ENCODE measurements around the gene FGF2.

Gene FGF2

DNA sequence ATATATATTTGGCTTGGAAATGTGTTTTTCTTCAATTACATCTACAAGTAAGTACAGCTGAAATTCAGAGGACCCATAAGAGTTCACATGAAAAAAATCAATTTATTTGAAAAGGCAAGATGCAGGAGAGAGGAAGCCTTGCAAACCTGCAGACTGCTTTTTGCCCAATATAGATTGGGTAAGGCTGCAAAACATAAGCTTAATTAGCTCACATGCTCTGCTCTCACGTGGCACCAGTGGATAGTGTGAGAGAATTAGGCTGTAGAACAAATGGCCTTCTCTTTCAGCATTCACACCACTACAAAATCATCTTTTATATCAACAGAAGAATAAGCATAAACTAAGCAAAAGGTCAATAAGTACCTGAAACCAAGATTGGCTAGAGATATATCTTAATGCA lies 69.6 kb downstream of the FGF2 start:
- DNase-seq = peak; percentile 31

DNA sequence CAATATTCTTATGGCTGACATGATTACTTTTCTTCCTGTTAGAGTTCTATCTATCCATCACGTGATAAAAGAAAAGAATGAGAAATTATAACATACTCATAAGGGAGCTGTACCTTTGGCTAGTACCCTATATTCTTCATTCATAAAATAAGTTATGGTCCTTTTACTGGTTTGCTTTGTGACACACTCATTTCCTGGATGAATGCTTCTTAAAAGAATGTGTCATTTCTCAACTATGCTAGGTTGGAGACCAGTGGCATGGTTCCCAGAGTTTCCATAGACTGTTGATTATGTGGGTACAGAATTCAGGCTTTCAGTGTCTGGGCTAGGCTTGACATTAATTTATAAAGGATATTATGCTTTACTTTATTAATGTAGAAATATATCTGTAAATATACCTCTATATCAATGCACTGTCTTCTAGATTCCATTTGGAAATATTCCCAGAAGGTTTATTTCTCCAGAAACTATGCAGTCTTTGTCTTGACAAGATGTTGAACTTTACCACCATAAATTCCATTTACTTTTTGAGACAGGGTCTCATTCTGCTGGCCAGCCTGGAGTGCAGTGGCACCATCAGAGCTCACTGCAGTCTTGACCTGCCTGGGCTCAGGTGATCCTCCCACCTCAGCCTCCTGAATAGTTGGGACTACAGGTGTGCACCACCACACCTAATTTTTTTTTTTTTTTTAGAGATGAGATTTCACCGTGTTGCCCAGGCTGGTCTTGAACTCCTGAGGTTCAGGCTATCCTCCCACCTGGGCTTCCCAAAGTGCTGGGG lies 71.9 kb downstream of the FGF2 start:
- DNase-seq = no peak

DNA sequence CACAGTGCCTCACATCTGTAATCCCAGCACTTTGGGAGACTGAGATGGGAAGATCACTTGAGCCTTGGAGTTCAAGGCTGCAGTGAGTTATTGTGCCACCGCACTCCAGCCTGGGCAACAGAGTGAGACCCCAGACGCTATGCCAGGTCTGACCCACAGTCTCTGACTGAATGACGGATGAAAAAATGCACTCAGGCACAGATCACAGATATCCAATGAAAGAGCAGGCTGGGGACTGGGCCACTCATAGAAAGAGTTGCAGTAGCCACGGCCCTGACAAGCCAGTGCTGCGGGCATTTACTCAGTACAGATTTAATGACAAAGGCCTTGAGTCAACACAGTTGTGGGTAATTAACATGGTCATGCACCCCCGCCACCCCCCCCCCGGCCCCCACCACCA lies 73.1 kb downstream of the FGF2 start:
- no peak for DNase-seq

DNA sequence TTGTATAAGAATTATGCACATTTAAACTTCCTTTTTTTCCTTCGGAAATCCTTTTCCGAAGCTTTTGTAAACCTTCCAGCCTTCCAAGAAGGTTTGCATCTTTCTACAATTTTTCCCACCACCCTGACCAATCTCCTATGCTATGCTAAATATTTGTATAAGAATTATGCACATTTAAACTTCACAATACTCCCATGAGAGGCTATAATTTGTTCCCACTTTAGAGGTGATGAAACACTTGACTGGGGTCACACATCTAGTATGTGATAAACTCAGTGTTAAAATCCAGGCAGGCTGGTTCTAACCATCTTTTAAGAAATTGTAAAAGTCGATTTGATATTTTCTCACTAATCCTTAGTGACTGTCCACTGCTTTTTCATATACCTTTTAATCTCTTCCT lies 73.7 kb downstream of the FGF2 start:
- DNase-seq = no peak

DNA sequence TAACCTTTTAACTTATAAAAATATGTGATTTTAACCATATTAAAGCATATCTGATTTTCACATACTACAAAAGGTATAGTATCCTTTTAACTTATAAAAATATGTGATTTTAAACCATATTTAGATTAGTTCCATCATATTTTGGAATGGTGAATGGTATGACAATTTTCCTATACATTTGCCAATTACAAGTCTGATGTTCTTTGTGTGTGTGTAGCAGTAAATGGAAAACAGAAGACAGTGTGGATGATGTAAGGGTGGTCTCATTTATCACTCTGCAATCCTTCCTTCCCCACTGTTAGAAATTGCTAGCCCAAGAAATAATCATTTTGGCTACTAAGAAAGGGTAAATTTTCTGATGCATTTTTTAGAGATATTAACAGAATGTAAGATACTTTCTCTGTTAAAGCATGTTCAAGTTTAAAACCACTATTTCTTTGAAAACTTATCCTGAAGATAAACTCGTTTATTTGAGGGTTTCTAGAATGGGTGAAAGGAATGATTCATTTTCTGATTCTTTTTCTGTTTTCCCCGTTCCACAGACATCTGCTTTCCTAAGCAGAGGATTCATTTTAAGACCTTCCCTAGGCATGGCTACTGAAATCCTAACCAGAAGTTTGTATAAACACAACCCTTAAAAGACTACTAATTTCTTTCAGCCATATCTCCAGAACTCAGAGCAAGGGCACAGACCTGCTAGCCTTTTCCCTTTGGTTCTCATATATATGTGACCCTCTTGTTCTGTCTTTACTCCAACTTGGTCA lies 74.8 kb downstream of the FGF2 start:
- no peak for DNase-seq

DNA sequence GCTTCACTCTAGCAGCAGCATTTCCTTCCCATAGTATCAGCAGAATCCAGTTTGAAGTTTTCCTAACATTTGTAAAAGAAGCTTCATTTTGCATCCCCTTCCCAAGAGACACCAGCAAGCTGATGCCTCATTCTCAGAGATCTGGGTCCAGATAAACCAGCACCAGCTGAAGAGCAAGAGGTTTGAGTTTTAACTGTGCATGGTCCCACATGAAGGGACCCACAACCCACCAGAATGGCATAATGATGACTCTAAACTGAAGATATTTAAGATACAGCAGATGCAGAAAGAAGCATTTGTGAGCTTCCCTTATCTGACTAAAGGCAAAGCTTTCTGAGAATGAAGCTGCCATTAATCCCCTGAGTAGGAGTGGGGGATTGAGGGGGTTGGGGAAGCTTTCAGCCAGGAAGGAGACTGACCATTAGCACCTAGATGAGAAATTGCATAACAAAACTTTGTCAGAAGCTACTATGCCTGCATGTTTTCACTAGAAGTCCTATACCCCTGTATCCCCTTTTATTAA lies 77.2 kb downstream of the FGF2 start:
- DNase-seq = peak; percentile 9

DNA sequence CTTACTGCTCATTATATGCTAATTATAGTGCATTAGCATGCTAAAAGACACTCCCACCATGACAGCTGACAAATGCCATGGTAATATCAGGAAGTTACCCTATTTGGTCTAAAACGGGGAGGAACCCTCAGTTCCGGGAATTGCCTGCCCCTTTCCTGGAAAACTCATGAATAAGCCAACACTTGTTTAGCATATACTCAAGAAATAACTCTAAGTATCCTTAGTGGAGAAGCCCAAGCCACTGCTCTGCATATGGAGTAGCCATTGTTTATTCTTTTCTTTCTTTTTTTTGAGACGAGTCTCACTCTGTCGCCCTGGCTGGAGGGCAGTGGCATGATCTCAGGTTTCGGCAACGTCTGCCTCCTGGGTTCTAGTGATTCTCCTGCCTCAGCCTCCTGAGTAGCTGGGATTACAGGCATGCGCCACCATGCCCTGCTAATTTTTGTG lies 80.3 kb downstream of the FGF2 start:
- DNase-seq = no peak

DNA sequence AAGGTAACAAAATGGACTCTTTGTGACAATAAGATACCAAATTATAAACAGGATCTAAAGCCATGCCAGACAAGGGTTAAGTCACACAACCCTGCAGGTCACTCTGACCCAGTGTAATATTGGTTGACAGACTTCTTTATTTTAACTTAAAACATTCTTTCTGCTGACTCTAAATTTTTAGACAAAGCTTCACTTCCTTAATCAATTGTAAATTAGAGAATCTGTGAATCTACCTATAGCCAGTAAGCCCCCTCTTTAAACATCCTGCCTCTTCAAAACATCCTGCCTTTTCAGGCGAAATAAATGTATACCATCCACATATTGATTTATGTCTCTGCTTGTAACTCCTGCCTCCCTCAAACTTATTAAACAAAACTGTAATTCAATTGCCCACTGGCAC lies 81.6 kb downstream of the FGF2 start:
- no peak for DNase-seq

DNA sequence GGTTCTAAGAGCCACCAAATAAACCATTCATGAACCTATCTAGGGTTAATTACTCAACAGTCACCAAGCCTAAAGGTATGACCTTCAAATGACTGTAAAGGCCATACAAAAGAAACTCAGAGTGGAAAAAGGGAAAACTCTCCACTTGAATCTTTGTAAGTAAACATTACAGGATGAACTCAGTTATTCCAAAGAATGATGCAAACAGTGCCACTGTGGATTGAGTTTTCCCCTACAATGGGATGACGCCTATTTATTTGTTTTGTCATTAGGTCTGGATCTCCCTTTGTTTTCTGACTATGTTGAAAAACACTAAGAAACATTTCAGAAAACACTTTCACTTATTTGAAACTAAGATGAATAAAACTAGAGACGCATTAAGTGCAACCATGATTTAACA lies 83.1 kb downstream of the FGF2 start:
- no peak for DNase-seq

DNA sequence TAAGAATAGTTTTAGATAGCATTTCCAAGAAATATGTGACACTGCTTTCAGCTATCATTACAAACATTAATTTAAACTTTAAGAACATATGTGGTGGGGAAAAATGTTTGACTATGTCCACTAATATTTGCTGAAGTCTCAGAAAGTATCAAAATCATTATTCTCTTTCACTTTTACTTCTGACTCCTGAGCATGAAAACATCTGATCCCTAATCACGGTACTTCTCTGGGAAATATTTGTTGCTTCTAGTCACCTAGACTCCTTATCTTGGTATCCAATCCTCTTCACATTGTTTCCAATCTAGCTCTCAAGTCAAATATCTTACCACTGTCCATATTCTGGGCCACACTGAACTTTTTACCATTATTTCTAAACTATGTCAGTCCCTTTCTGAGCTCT lies 85.0 kb downstream of the FGF2 start:
- no peak for DNase-seq

DNA sequence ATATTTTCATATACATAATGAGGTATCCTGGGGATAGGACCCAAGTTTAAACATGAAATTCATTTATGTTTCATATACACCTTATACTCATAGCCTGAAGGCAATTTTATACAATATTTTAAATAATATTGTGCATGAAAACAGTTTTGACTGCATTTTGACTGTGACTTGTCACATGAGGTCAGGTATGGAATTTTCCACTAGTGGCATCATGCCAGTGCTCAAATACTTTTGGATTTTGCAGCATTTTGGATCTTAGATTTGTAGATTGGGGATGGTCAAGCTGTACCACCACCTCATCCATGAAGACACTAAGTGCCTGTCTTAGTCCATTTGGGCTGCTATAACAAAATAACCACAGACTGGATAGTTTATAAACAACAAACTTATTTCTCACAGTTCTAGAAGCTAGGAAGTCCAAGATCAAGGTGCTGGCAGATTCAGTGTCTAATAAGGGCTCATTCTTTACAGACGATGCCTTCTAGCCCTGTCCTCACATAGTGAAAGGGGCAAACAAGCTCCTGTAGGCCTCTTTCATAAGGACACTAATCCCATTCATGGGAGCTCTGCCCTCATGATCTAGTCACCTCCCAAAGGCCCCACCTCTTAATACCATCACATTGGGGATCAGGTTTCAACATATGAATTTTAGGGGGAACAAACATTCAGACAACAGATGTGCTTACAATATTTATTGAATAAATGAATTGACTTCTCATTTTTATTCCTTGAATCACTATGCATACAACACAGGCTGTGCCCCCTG lies 86.4 kb downstream of the FGF2 start:
- DNase-seq = peak; percentile 62

DNA sequence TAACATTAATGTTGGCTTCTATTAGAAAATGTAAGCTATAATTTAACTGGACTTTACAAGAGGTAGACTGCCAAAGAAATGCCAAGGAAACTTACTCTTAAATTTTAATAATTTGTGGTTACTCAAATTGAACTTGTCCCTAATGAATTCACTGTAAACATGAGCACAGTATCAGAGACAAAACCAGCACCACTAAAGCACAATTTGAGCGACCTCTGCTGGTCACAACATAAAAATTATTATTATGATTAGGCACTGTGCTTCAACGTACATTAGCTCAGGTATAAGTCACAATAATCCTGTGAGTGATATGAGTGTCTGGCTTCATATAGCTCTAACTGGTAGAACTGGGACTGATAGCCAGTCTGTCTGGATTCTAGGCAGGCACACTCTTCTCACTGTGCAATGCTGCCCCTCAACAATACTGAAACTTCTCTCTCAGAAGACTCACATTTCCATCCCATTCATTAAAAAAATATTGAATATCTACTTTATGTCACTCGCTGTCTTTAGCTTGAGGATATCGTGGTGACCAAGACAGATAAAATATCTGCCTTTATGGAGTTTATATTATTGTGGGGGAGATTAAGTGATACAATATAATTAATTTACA lies 87.8 kb downstream of the FGF2 start:
- peak; percentile 23 for DNase-seq

DNA sequence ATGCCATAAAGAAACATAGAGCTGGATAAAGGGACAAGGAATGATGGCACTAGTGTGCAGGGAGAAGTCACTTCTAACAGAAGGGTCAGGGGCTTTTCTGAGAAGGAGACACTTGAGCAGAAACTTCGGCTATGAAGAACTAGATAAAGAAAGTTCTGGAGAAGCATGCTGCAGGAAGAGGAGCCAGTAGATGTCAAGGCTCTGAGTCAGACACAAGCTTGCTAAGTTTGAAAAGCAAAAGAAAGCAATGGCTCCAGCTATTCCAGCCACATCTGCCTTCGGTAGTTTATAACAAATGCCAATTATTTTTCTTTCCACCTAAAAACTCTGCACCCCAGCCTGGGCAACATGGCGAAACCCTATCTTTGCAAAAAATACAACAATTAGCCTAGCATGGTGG lies 88.3 kb downstream of the FGF2 start:
- no peak for DNase-seq

DNA sequence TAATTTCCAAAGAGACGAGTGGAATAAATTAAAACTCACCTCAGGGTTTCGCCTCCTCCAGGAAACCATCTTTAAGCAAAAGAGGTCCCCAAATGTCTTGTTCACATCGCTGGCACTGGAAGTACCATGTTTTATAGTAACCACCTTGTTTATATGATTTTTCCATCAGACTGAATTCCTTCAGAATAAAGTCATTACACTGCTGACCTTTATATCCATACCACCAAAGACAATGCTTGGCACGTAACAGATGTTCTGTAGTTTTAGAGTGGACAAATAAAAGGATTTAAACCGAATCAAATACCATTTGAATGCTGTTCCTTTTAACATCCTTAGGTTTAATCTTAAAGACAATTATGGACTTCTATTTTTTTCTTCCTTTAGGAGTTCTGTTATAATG lies 91.1 kb downstream of the FGF2 start:
- DNase-seq = peak; percentile 20

DNA sequence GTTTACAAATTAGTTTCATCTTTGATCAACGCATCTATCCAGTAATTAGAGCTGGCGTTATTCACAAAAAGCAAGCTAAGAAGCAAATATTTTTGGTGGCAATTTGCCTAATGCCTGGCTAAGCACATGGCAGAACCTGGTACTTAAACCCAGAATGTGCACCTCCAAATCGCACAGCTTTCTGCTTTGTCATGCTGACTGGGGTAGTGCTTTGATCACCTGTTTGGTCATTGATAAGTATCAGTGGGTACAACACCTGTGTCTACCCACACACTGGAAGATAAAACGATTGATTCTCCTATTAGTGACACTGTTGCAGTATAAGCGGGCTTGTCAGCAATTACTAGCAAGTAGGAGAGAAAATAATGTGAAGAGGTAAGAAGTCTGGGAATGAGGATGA lies 93.8 kb downstream of the FGF2 start:
- peak; percentile 2 for DNase-seq

DNA sequence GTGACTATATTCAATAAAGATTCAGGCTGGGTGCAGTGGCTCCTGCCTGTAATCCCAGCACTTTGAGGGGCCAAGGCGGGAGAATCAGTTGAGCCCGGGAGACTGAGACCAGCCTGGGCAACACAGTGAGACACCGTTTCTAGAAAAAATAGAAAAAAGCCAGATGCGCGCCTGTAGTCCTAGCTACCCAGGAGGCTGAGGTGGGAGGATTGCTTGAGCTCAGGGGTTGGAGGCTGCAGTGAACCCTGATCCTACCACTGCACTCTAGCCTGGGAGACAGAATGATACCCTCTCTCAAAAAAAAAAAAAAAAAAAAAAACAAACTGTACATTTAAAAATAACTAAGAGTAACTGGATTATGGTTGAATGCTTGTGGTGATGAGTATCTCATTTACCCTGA lies 94.7 kb downstream of the FGF2 start:
- no peak for DNase-seq

DNA sequence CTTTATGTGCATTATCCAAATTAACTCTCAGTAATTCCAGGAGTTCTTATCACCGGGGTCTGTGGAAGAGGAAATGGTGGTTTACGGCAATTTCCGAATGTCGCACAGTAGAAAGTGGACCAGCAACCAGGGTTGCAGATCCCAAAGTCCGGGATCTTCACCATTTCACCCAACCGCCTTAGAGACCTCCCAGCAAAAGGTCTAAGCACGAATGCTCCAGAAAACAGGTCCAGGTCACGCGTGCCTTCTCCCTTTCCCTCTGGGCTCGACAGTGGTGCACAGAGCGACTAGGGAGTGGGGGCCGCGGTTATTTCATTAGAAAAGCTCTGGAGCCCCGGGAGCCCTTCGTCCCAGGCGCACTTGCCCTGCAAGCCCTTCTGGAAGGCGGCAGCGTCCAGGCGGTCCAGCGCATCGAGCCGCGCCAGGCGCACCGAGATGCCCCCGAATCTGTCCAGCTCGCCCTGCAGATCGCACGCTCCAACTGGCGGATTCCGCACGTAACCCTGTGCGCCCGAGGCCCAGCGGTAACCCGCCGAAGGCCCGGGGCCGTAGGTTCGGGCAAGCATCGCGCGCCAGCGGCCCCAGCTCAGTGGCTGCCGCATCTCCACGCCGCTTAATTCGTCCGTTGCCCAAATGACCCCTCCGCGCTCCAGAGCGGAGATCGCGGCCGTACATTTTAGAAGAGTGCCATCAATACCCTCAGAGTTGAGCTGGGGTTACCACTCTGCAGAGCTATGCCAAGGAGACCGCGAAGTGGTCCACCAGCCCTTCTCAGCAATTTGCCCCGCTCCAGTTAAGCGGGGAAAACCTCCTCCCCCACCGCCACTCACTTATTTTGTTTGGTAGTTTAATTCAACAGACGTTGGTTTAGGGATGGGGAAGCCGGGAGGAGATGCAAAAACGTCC lies 95.6 kb downstream of the FGF2 start, which contains the start of gene NUDT6:
NUDT6 (minus strand) TSS at position 627 of the 906 bp plus-strand sequence; CDS start at position 602, 25 bp downstream.
- DNase-seq = peak; percentile 69

DNA sequence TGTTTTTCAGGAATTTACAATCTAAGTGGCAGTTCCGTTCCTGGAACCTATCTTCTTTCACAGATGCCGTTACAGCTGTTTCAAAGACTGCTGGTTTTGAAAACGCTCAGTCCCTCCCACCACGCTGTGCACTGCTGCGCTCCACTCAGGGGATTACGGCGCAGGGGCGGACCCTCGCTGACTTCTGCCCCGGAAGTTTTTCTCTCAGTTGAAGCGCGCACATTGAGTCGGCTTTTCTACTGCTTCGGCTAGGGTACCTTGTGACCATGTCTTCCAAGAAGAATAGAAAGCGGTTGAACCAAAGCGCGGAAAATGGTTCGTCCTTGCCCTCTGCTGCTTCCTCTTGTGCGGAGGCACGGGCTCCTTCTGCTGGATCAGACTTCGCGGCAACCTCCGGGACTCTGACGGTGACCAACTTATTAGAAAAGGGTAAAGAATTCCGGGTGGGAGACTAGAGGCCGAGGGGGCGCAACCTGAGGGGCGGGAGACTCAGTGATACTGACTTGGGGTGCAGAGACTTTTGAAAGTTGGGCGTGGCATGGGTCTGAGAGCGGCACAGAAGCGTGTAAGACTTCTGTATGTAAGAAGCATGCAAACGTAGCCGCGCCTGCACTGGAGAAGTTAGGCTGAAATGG lies 96.4 kb downstream of the FGF2 start:
- peak; percentile 90 for DNase-seq

DNA sequence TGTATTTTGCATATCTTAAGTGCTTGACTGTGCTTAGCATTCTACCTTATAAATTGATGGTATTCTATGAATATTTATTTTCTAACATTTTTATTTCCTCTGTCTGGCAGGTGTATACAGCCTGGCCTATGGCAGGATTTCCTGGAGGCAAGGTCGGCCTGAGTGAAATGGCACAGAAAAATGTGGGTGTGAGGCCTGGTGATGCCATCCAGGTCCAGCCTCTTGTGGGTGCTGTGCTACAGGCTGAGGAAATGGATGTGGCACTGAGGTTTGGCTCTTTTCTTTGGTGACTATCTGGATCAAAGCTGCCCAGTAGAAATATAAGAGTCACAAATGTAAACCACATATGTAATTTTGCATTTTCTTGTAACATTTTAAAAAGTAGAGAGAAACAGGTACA lies 102.3 kb downstream of the FGF2 start:
- DNase-seq = no peak

DNA sequence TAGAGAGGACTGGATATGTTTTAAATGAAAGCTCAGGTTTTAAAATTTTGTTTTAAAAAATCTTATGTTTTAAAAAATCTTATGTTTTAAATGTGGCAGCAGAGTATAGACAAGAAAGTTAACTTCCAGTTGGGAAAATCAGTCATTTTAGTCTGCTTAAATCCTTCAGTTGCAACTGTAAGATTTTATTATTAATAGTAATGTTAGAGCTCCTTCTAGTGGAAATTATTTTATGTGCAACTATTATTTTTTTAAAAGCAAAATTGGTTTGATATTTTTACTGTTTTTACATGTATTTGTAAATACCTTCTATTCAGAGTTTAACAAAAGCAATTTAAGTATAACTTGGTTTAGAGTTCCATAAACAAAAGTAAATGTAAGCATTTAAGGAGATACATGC lies 104.2 kb downstream of the FGF2 start:
- no peak for DNase-seq

DNA sequence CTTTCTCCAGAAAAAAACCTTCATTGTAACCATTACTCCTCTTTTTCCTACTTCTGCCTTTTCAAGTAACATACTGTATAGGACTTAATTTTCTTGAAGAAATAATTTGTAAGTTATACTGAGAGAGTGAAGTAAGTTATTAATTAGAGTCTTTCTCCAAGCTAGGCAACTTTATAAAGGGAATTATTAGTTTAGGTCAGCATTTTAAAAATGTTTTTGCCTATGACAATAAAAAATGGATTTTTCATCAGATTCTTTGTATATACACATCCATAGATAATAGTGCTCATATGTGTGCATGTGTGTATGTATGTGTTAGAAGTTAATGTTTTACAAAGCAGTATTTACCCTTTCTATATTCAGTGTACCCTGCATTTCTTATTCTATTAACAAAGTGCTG lies 106.1 kb downstream of the FGF2 start:
- DNase-seq = no peak

All from NCI-H82 (cell line).